HG03097 (cell line): ENCODE data around the gene OR4C15.

Experiments used
- ATAC-seq: cut with Tn5 transposase; IDR thresholded peaks from one replicate; pipeline ENCODE4 v1.9.1; 2021; ENCODE audit not compliant: unreplicated experiment, low FRiP score

OR4C15 gene

DNA sequence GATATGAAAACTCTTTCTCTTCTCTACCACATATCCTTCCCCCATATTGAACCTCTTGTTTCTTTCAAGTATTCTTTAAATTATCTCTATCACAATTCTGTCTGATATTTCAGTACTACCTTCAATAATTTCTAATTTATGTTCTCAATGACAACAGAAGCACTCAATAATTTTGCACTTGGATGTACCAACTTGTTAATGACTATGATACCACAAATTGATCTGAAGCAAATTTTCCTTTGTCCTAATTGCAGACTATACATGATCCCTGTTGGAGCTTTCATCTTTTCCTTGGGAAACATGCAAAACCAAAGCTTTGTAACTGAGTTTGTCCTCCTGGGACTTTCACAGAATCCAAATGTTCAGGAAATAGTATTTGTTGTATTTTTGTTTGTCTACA is at the start of gene OR4C15:
TSS of gene OR4C15 (plus strand) at position 301 of the 400 bp plus-strand sequence. CDS start at position 301, 0 bp downstream.
- no peak for ATAC-seq

DNA sequence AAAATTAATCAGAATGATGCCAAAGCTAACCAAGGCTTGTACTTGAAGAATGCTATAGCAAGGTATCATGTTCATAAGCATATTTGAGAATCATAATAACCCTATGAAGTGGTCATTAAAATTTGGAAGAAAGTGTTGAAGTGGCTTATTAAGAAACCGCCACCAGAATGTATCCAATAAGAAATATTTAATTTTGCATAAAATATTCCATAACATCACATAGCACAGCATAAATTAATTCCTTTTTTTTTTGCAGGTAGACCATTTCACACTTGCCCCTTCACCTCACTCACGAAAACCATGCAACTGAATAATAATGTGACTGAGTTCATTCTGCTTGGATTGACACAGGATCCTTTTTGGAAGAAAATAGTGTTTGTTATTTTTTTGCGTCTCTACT is 17.6 kb downstream of the OR4C15 start, which contains the start of gene OR4C16:
TSS of gene OR4C16 (plus strand) at position 301 of the 400 bp plus-strand sequence. CDS start at position 301, 0 bp downstream.
- no peak for ATAC-seq

DNA sequence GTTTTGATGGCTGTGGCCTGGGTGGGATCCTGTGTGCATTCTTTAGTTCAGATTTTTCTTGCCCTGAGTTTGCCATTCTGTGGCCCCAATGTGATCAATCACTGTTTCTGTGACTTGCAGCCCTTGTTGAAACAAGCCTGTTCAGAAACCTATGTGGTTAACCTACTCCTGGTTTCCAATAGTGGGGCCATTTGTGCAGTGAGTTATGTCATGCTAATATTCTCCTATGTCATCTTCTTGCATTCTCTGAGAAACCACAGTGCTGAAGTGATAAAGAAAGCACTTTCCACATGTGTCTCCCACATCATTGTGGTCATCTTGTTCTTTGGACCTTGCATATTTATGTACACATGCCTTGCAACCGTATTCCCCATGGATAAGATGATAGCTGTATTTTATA is 18.3 kb downstream of the OR4C15 start:
- ATAC-seq, result no peak
